ENCODE measurements around the gene KCNIP1. TPM values are rescaled to one million over a fixed set of nuclear protein-coding genes. Genes with fewer than 3 reads are reported as not detected.

Gene KCNIP1
- total RNA-seq, 3 donors from 2014 or later (not counting 1 experiment from before 2014, with no cell fraction given), result not detected

- H3K27ac Mint-ChIP-seq, result no peak overlapping the region
- Histone ChIP-seq H3K27me3 (ENCODE audit: control insufficient read depth, insufficient read depth, low read length) (no peaks in the 10 kb centered on the region), H3K27ac (ENCODE audit: low read length) (no peak overlapping the region), H3K4me1 (ENCODE audit: control insufficient read depth, insufficient read depth, low read length) (no peaks in the 10 kb centered on the region), H3K4me3 (ENCODE audit: low read length) (no peak overlapping the region), H3K9me3 (ENCODE audit: control insufficient read depth, insufficient read depth, low read length) (no peaks in the 10 kb centered on the region), H3K36me3 (ENCODE audit: control insufficient read depth, insufficient read depth, low read length) (no peaks in the 10 kb centered on the region)
- H3K9me3 Mint-ChIP-seq, result no peaks in the 10 kb centered on the region
- TF ChIP-seq, protein P1, sequence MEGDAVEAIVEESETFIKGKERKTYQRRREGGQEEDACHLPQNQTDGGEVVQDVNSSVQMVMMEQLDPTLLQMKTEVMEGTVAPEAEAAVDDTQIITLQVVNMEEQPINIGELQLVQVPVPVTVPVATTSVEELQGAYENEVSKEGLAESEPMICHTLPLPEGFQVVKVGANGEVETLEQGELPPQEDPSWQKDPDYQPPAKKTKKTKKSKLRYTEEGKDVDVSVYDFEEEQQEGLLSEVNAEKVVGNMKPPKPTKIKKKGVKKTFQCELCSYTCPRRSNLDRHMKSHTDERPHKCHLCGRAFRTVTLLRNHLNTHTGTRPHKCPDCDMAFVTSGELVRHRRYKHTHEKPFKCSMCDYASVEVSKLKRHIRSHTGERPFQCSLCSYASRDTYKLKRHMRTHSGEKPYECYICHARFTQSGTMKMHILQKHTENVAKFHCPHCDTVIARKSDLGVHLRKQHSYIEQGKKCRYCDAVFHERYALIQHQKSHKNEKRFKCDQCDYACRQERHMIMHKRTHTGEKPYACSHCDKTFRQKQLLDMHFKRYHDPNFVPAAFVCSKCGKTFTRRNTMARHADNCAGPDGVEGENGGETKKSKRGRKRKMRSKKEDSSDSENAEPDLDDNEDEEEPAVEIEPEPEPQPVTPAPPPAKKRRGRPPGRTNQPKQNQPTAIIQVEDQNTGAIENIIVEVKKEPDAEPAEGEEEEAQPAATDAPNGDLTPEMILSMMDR (IDR thresholded peaks at IDR 0.05), result no peak
- no peak overlapping the region for H3K4me3 Mint-ChIP-seq
- no peaks in the 10 kb centered on the region for H3K36me3 Mint-ChIP-seq
- intact Hi-C loops (cut with micrococcal nuclease), result no loop called here
- peaks cover 0 to 13% of the 10 kb centered on the region in 2 donors for H3K4me1 Mint-ChIP-seq
- ATAC-seq, result no peak
- H3K27me3 Mint-ChIP-seq (ENCODE audit: low read depth in 2 of 2), result peaks cover 12 to 21% of the 10 kb centered on the region in 2 donors
- 86% methylated on average over 7 of the region's 7 CpGs for WGBS (ENCODE audit: insufficient coverage)
- DNase-seq, result no peak
Measured at GRCh38 chr5:170534941-170535340, 31.1 kb downstream of the KCNIP1 start.

GRCh38 chr5:170536525-170536924, 32.7 kb downstream of the KCNIP1 start:
- H3K27me3 ChIP-seq (ENCODE audit: control insufficient read depth, insufficient read depth, low read length), result no peaks in the 10 kb centered on the region
- TF ChIP-seq, protein P1 (IDR thresholded peaks at IDR 0.05), result no peak
- Mint-ChIP-seq H3K27me3 (ENCODE audit: low read depth in 2 of 2) (peaks cover 12 to 21% of the 10 kb centered on the region in 2 donors), H3K4me3 (no peak overlapping the region), H3K9me3 (no peaks in the 10 kb centered on the region), H3K36me3 (no peaks in the 10 kb centered on the region), H3K4me1 (peaks cover 0 to 13% of the 10 kb centered on the region in 2 donors), H3K27ac (no peak overlapping the region)
- no peaks in the 10 kb centered on the region for H3K9me3 ChIP-seq (ENCODE audit: control insufficient read depth, insufficient read depth, low read length)
- H3K4me1 ChIP-seq (ENCODE audit: control insufficient read depth, insufficient read depth, low read length), result no peaks in the 10 kb centered on the region
- intact Hi-C loops (cut with micrococcal nuclease), result no loop called here
- DNase-seq (no peak), ATAC-seq (no peak)
- H3K36me3 ChIP-seq (ENCODE audit: control insufficient read depth, insufficient read depth, low read length), result no peaks in the 10 kb centered on the region
- no peak overlapping the region for H3K27ac ChIP-seq (ENCODE audit: low read length)
- WGBS (ENCODE audit: insufficient coverage), result 89% methylated on average over 4 of the region's 4 CpGs
- no peak overlapping the region for H3K4me3 ChIP-seq (ENCODE audit: low read length)

DNA sequence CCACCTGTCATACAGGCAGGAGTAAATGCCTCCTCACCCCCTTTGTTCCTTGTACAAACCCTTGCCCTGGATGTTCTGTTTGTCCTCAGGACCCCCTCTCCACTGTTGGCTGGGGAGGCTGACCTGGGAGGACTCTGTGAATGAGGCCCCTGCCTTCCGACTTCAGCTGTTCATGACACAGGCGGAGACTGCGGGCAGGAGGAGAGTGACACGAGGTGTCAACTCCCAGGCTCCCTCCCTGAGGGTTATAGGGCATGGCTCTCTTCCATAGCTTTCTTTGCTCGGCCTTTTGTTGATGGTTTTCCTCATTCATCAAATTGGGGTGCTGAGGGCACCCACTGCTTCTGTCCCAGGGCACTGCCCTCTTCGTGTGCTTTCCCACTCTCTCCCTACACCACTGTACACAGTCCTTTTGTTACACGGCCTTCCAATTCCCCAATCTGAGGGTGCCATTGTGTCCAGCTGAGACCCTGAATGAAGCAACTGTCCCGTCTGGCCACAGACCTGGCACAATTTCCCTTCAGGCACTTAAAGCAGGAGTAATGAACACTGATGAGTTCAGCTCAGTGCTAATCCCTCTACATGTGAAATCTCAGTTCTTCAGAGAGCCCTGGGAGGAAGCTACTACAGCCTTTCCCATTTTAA, 33.8 kb downstream of the KCNIP1 start:
- DNase-seq, result no peak
- peaks cover 10 to 19% of the 10 kb centered on the region in 2 donors for H3K27me3 Mint-ChIP-seq (ENCODE audit: low read depth in 2 of 2)
- Histone ChIP-seq H3K4me1 (ENCODE audit: control insufficient read depth, insufficient read depth, low read length) (no peaks in the 10 kb centered on the region), H3K9me3 (ENCODE audit: control insufficient read depth, insufficient read depth, low read length) (no peaks in the 10 kb centered on the region), H3K27me3 (ENCODE audit: control insufficient read depth, insufficient read depth, low read length) (no peaks in the 10 kb centered on the region), H3K4me3 (ENCODE audit: low read length) (no peak overlapping the region), H3K27ac (ENCODE audit: low read length) (no peak overlapping the region), H3K36me3 (ENCODE audit: control insufficient read depth, insufficient read depth, low read length) (no peaks in the 10 kb centered on the region)
- TF ChIP-seq, protein P1 (IDR thresholded peaks at IDR 0.05), result no peak
- no peak overlapping the region for H3K4me3 Mint-ChIP-seq
- no peak overlapping the region for H3K27ac Mint-ChIP-seq
- H3K36me3 Mint-ChIP-seq, result no peaks in the 10 kb centered on the region
- intact Hi-C loops (cut with micrococcal nuclease), result no loop called here
- peaks cover 0 to 13% of the 10 kb centered on the region in 2 donors for H3K4me1 Mint-ChIP-seq
- WGBS (ENCODE audit: insufficient coverage), result 79% methylated on average over 8 of the region's 8 CpGs
- no peaks in the 10 kb centered on the region for H3K9me3 Mint-ChIP-seq
- no peak for ATAC-seq

GRCh38 chr5:170538096-170538465, 34.3 kb downstream of the KCNIP1 start:
- Mint-ChIP-seq H3K27ac (no peak overlapping the region), H3K9me3 (no peaks in the 10 kb centered on the region), H3K4me3 (no peak overlapping the region), H3K4me1 (peaks cover 0 to 13% of the 10 kb centered on the region in 2 donors), H3K36me3 (no peaks in the 10 kb centered on the region), H3K27me3 (ENCODE audit: low read depth in 2 of 2) (peaks cover 10 to 14% of the 10 kb centered on the region in 2 donors)
- ATAC-seq (no peak), DNase-seq (no peak)
- WGBS (ENCODE audit: insufficient coverage), result 89% methylated on average over 2 of the region's 3 CpGs
- no peaks in the 10 kb centered on the region for H3K4me1 ChIP-seq (ENCODE audit: control insufficient read depth, insufficient read depth, low read length)
- intact Hi-C loops (cut with micrococcal nuclease), result no loop called here
- no peak overlapping the region for H3K4me3 ChIP-seq (ENCODE audit: low read length)
- no peaks in the 10 kb centered on the region for H3K36me3 ChIP-seq (ENCODE audit: control insufficient read depth, insufficient read depth, low read length)
- no peaks in the 10 kb centered on the region for H3K27me3 ChIP-seq (ENCODE audit: control insufficient read depth, insufficient read depth, low read length)
- TF ChIP-seq, protein P1 (IDR thresholded peaks at IDR 0.05), result no peak
- no peak overlapping the region for H3K27ac ChIP-seq (ENCODE audit: low read length)
- no peaks in the 10 kb centered on the region for H3K9me3 ChIP-seq (ENCODE audit: control insufficient read depth, insufficient read depth, low read length)

Measured in natural killer cell (primary cell).